Heart left ventricle (tissue), 13 donors: ENCODE measurements around the gene BCAN.

Experiments used
- CTCF ChIP-seq, 12 donors: fragments of 200-600 bp; sonication (generic) in 4 of 12; IDR thresholded peaks; one replicate each; pipeline versions ENCODE4 v1.5.0 to v1.8.0; 2018 to 2022; ENCODE audit warnings: antibody characterized with exemption in 12 of 12, mild to moderate bottlenecking in 5 of 12
- POLR2A ChIP-seq, 2 donors: fragments of 450-650 bp; IDR thresholded peaks; one replicate each; pipeline ENCODE4 v1.6.1; 2017; ENCODE audit warnings: antibody characterized with exemption in 2 of 2, mild to moderate bottlenecking in 2 of 2, moderate library complexity in 2 of 2
- donor health status: ischemic (EF 13 %, LVEDD 7.1; RV severe dilation, severe dysfunction).
- donor health status: DM: no; HTN: yes; CAD: no.
- donor health status: DM: no; HTN: no; CAD: no.
- donor health status: ischemic (EF 25% LVEDD 6.9; RV normal size, moderate dysfunction).
- donor health status: ischemic (EF 25% LVEDD 5.7; RV mildly dilated, moderate dysfunction).
- donor health status: ischemic (EF 35%, LVEDD 5.7; RV mildly dilated, moderate dysfunction).
- donor health status: nonischemic (EF 11% LVEDD 7.7; RV severe dilation, severe dysfunction).
- donor health status: DM: yes; HTN: yes; CAD: no.
- donor health status: PGD.
- donor health status: ischemic (EF 29% LVEDD 5.4; RV normal size, mild dysfunction).
- donor health status: nonischemic (EF 23%, LVEDD 6.1; RV moderate dilation, normal function).

GRCh38 chr1:156706657-156707416 is 64.9 kb downstream of the BCAN start:
- TF ChIP-seq POLR2A (IDR thresholded peaks at IDR 0.05) (no peak), CTCF (IDR thresholded peaks at IDR 0.05) (no peak)
